Cardiac atrium fibroblast (primary cell): ENCODE results near the gene TIMM9. TPM values are rescaled to one million over a fixed set of nuclear protein-coding genes. Genes with fewer than 3 reads are reported as not detected.

Source experiments
- total RNA-seq: library from RNA; depleted of rRNA; stranded (reverse); fragments of >200 nt; gene quantifications from 2 replicates; pipeline ENCODE4 v1.2.3, GENCODE V29; 2015

TIMM9 gene, protein sequence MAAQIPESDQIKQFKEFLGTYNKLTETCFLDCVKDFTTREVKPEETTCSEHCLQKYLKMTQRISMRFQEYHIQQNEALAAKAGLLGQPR
- total RNA-seq, result 26.4 and 70.0 TPM in 2 replicates

GRCh38 chr14:58427281-58428117, at the start of gene TIMM9, which contains the start of gene KIAA0586:
Gene TIMM9, minus strand, starts transcription at chr14:58427531. Its CDS starts 15,586 bp downstream, at chr14:58411945.
Gene KIAA0586, plus strand, starts transcription at chr14:58427719. Its CDS starts 546 bp downstream, at chr14:58428265.

GRCh38 chr14:58395812-58396788, 31.2 kb downstream of the TIMM9 start, which contains the start of gene TOMM20L:
Gene TOMM20L, plus strand, starts transcription at chr14:58395930. Its CDS starts 28 bp downstream, at chr14:58395958.

Other genes starting within 250 kb of the TIMM9 start
- 109 and 136 TPM in 2 replicates for gene ACTR10, start 227.4 kb downstream of the TIMM9 start, total RNA-seq
- gene PSMA3, start 182.7 kb downstream of the TIMM9 start, total RNA-seq, result 103 and 141 TPM in 2 replicates
- 1.8 and 3.6 TPM in 2 replicates for gene ARID4A, start 129.0 kb downstream of the TIMM9 start, total RNA-seq
- not detected in 2 replicates for gene TOMM20L, start 31.6 kb downstream of the TIMM9 start, total RNA-seq
- 4.9 and 9.4 TPM in 2 replicates for gene KIAA0586, start 188 bp upstream of the TIMM9 start, total RNA-seq
- gene DACT1, start 210.4 kb upstream of the TIMM9 start, total RNA-seq, result 4.5 and 12.8 TPM in 2 replicates